22Rv1 (cell line): Measurements from ENCODE around the gene NAA10.

Source experiments
- H3K27ac ChIP-seq: fragments of 450-650 bp; 2 replicates; pipeline ENCODE4 v1.5.1; 2017
- CTCF ChIP-seq: fragments of 450-650 bp; IDR thresholded peaks from 2 replicates; pipeline ENCODE4 v1.5.1; 2017; ENCODE audit warnings: mild to moderate bottlenecking
- ZFX ChIP-seq: fragments of 450-650 bp; IDR thresholded peaks from 2 replicates; pipeline ENCODE4 v1.6.1; 2017; ENCODE audit warnings: antibody characterized with exemption, borderline replicate concordance

Gene NAA10

GRCh38 chrX:153887385-153887784 is 47.5 kb downstream of the NAA10 start:
- no peak for TF ChIP-seq CTCF
- H3K27ac ChIP-seq = no peak overlapping the region

DNA sequence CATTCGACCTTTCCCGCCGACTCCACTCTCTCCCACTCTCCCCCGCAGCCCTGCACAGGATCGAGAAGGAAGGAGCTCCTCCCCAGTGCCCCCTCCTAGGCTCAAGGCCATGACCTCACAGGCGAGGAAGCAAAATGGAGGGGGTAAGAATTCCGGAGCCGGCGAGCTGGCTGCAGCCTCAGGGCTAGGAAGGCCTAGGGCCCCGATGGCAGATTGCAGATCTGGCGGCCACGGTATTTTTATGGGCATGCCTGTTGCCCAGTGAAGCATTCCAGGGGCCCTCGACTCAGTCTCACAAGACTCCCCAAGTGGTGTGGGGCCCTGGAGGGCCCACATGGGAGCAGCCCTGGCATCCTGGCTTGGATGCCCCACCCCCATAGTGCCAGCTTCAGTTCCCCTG is 47.9 kb downstream of the NAA10 start:
- no peak overlapping the region for H3K27ac ChIP-seq
- TF ChIP-seq CTCF (no peak), ZFX (no peak)

DNA sequence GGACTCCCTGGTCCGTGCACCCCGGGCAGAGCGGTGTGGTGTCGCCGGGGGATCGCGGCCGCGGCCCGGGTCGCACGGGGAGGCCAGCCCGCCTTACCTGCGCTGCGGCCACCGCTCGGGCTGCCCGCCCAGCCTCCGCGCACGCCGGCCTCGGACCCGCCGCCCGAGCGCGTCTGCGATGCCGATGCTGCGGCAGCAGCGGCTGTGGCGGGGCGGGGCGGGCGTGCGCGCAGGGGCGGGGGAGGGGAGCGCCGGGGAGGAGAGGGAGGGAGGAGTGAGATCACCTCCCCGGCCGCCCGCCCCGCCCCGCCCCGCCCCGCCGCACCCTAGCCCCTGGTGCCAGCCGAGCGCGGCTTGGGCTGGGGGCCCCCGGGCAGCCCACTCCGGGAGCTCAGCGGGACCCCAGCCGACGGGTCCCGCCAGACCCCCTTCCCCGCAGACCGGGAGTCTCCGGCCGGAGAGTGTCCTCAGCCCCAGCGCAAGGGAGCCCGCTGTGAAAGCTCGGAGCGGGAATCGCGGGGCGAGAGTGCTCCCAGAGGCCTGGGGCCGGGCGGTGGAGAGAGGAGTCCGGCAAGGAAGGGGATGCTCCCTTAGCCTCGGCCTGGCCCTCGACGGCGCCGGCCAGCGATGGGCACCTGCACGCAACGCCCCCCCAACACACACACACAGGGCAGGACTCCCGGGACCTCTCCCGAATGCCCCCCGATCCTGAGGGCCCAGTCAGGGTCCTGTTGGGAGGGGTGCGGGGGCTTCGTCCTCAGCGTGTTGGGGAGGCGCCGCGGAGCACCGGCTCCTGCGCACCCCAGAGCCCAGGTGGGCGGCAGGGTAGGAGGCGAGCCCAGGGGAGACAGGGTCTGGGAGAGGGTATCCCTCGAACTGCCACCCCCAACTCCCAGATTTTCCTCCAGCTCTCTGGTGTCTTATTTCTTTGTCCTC is 48.6 kb downstream of the NAA10 start, which contains the start of gene L1CAM:
Gene L1CAM (minus strand): TSS at position 206 of the 936 bp plus-strand sequence. CDS start 10,337 bp downstream, outside the sequence.
- no peak within 1 kb of the TSS for H3K27ac ChIP-seq
- TF ChIP-seq CTCF = no peak
- TF ChIP-seq ZFX = no peak

GRCh38 chrX:153885208-153885787 is 49.5 kb downstream of the NAA10 start:
- TF ChIP-seq CTCF = no peak
- no peak for TF ChIP-seq ZFX
- no peak overlapping the region for H3K27ac ChIP-seq

- H3K27ac ChIP-seq = no peak overlapping the region
- TF ChIP-seq ZFX (no peak), CTCF (no peak)
Measured at GRCh38 chrX:153884590-153884989, 50.2 kb downstream of the NAA10 start.

DNA sequence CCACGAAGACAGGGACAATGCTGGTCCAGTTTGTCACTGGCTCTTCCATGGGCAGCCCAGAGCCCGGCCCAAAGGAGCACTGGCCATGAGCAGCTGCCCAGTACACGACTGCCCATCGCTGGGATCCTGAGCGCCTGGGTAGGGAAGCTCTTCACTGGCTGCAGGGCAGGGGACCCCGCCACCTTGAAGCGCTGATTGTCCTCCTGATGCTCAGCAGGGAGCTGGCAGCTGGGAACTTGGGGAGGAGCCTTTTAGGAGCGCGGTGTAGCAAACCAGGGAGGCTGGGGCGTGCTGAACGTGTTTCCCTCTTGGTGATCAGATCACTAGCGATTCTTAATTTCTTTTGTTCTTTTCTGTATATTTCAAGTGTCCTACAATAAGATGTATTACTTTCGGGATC is 50.7 kb downstream of the NAA10 start:
- no peak overlapping the region for H3K27ac ChIP-seq
- TF ChIP-seq CTCF (no peak), ZFX (no peak)

GRCh38 chrX:153883163-153883843 is 51.5 kb downstream of the NAA10 start:
- H3K27ac ChIP-seq = no peak overlapping the region

More at GRCh38 chrX:153883163-153883843, 51.5 kb downstream of the NAA10 start:
- TF ChIP-seq CTCF (no peak), ZFX (no peak)
